GM19468 (cell line): ENCODE results near the gene ZBTB20.
A peak's percentile ranks its signal among the peaks of the same experiment; 100 is the strongest.

Experiments used
- ATAC-seq: cut with Tn5 transposase; IDR thresholded peaks from one replicate; pipeline ENCODE4 v1.9.1; 2021; ENCODE audit warnings: mild to moderate bottlenecking, moderate library complexity, moderate number of reproducible peaks; ENCODE audit not compliant: unreplicated experiment; ENCODE audit errors: extremely low read depth

Gene ZBTB20

GRCh38 chr3:114411190-114411668 is 735.9 kb downstream of the ZBTB20 start:
- no peak for ATAC-seq

- ATAC-seq, result no peak
These were observed 738.1 kb downstream of the ZBTB20 start for GRCh38 chr3:114408736-114409670.

DNA sequence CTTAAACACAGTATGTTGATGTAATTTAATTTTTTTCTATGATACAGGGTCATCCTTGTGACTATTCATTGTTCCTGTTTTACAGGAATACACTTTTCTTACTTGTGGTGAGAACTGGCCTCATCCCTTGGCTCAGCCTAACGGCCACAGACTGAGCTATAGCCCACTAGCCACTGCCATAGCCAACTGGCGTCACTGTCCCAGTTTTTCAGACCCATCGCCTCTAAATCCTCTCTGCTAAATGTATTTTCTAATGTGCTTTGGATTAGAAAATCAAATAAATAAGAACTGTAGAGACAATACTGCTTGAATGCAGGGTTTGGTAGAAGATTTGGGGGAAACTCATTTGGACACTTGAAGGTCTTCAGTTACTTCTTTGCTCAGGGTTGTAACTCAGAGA is 740.2 kb downstream of the ZBTB20 start:
- ATAC-seq, result no peak

DNA sequence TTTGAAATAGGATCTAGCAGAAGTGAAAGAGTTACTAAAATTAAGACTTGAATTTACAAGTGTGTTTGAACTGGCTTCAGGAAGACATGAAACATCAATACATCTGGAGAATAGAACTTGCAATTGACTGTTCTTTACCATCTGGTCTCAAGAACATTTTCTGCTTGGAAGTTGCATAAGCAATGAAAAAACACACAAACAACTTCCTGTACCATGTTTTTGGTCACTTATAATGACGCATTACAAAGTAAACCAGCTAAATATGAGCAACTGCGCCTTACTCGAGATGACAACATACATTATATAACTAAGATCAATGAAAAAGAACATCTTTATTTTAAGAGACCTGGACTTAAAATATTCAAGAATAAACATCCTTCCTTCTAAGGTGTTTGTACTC is 740.8 kb downstream of the ZBTB20 start:
- no peak for ATAC-seq

DNA sequence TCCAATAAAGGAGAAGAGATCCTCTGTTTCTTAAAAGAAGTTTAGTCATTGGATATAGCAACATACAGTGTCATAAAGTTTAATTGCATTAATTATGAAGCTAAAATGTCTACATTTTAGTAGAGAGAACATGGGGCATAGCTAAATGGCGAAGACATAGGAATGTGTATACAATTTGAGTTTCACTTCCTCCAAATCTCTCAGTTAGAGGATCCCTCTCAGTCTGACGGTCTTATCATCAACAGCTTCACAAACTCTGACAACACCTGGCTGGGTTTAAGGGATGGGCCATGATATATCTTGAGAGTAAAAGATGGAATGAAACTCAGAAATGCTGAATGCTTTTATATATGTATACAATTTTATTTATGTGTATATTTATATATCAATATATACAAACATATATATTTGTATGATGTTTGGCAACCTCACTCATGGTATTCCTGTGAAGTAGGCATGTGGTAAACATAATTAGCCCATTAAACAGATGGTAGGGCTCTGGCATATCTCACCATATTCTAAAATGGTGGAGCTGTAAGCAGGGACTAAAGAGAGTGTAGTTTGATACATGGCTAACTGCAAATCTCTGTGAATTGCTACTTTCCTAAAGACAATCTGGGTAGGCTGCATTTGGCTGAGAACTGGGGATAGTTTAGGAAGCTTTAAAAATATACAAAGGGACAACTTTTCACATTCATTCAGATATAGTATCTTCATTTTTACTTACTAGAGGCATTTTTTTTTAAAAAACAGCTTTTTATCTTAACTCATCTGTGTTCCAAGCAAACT is 741.7 kb downstream of the ZBTB20 start:
- no peak for ATAC-seq

- no peak for ATAC-seq
These were observed 742.5 kb downstream of the ZBTB20 start for GRCh38 chr3:114404590-114404989.

DNA sequence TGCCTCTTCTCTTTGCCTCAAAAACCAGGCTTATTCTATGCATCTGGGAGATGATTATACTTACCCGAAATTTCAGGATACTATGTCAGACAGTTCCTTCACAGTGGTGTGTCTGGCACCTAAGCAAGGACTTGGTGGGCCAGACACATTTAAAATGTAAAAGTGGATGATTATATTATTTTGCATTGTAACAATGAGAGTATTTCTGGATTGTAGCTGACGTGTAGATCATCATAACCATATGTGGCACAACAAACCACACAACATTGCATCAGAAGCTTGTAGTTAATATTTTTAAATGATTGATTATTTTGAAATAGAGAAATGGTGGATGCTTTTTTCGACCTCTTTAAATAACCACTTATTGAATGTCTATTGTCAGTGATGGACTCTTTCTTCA is 744.2 kb downstream of the ZBTB20 start:
- ATAC-seq, result no peak

DNA sequence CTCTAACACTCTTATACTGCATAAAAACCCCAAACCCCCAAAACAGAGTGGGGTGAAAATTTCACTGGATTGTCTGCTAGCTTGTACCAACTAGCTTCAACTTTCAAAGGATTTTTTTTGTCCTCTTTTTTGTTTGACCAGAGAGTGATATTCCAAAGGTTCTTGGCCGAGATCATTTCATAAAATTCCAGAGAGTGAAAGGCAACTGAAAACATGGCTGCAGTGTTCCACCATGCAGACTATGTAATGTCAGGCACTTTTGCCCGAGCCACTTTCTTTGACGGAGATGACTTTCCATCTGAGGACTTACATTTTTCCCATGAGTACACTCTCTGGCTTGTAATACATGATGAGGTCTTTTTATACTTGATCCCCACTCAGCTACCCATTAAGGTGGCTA is 745.7 kb downstream of the ZBTB20 start:
- ATAC-seq, result no peak

GRCh38 chr3:114400371-114400770 is 746.7 kb downstream of the ZBTB20 start:
- no peak for ATAC-seq

- no peak for ATAC-seq
These were observed 752.5 kb downstream of the ZBTB20 start for GRCh38 chr3:114394551-114394950.

- ATAC-seq, result no peak
These were observed 753.6 kb downstream of the ZBTB20 start for GRCh38 chr3:114393367-114394072.

- no peak for ATAC-seq
These were observed 754.3 kb downstream of the ZBTB20 start for GRCh38 chr3:114392831-114393230.

GRCh38 chr3:114389156-114389555 is 757.9 kb downstream of the ZBTB20 start:
- ATAC-seq, result no peak

GRCh38 chr3:114384558-114384903 is 762.6 kb downstream of the ZBTB20 start:
- no peak for ATAC-seq

GRCh38 chr3:114383875-114384557 is 763.1 kb downstream of the ZBTB20 start:
- peak; percentile 77 for ATAC-seq

- ATAC-seq, result no peak
These were observed 766.8 kb downstream of the ZBTB20 start for GRCh38 chr3:114380233-114380651.

- ATAC-seq, result no peak
These were observed 767.8 kb downstream of the ZBTB20 start for GRCh38 chr3:114379266-114379665.

DNA sequence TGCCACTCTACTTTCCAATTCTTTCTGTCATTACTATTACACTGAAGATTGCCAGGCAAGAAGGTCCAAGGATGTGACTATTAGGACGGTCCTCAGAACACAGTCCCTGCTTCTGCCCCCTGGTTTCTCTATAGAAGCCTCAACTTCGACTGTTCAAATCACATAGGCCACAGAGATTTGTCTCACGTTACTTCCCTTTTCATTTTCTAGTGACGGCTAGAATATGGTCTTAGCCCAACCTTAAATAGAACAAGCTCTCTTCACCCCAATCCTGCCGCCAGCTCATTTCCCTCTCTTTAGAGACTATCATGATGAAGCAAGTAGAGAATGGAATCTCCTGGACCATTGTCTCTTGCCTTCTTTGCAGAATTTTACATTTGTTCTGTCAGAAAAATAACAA is 768.3 kb downstream of the ZBTB20 start:
- ATAC-seq, result no peak

GRCh38 chr3:114377426-114377825 is 769.7 kb downstream of the ZBTB20 start:
- no peak for ATAC-seq
